Measurements from ENCODE around the gene BMS1. TPM values are rescaled to one million over a fixed set of nuclear protein-coding genes. Genes with fewer than 3 reads are reported as not detected.
"Not testable (repeated sequence)": the region's sequence is repeated elsewhere in the genome, so short reads cannot be mapped to it uniquely, and the experiment has no call there.

The BMS1 gene
- total and polyA plus RNA-seq, 3 donors from 2014 or later: 14.9 to 25.5 (median 23.5) TPM

DNA sequence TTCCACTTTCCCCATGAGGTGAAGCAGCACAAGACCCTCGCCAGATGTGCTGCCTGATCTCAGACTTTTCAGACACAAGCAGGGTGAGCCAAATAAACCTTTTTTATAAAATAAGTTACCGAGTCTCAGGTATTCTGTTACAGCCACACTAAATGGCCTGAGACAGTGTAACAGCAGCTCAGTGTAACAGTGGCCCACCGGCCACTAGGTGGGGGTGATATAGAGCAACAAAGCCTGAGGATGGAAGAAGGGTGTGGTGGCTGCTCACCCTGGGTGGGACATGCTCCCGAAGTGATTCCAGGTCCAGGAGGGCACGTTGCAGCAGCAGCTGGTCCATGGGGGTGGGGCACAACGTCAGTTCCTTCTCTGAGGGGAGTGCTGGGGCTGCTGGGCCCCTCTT lies 44.6 kb downstream of the BMS1 start:
- Histone ChIP-seq H3K27me3 (no peaks in the 10 kb centered on the region), H3K4me1 (no peaks in the 10 kb centered on the region), H3K9me3 (no peaks in the 10 kb centered on the region), H3K4me3 (no peak overlapping the region), H3K36me3 (ENCODE audit: low read depth, missing control alignments) (no peaks in the 10 kb centered on the region), H3K27ac (no peak overlapping the region)
- intact Hi-C loops (cut with DNase I; ENCODE audit: low total_unique reads): no loop called here
- TF ChIP-seq POLR2A (IDR thresholded peaks at IDR 0.05): no peak
- TF ChIP-seq, protein P1, sequence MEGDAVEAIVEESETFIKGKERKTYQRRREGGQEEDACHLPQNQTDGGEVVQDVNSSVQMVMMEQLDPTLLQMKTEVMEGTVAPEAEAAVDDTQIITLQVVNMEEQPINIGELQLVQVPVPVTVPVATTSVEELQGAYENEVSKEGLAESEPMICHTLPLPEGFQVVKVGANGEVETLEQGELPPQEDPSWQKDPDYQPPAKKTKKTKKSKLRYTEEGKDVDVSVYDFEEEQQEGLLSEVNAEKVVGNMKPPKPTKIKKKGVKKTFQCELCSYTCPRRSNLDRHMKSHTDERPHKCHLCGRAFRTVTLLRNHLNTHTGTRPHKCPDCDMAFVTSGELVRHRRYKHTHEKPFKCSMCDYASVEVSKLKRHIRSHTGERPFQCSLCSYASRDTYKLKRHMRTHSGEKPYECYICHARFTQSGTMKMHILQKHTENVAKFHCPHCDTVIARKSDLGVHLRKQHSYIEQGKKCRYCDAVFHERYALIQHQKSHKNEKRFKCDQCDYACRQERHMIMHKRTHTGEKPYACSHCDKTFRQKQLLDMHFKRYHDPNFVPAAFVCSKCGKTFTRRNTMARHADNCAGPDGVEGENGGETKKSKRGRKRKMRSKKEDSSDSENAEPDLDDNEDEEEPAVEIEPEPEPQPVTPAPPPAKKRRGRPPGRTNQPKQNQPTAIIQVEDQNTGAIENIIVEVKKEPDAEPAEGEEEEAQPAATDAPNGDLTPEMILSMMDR (IDR thresholded peaks at IDR 0.05): no peak
- 69 to 72% methylated on average over 6 of the region's 6 CpGs for WGBS, 2 donors
- DNase-seq: no peak

DNA sequence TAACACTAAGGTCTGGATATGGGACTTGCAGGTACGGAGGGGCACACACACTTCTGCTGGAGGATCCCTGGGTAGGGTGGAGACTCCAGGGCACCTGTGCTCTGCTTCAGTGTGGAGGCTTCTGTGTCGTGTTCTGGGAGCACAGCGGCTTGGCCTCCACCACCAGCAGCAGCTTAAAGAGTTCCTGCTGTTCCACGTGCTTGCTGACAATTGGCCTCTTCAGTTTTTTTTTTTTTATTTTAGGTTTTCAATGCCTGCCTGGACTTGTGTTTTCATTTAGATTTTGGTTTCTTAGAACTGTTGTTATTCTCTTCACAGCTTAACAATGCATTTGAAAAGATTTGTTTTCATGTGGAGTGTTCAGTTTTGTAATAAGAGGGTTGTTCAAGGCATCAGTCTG lies 45.8 kb downstream of the BMS1 start:
- intact Hi-C loops (cut with DNase I; ENCODE audit: low total_unique reads); H3K4me1 ChIP-seq; H3K27me3 ChIP-seq; H3K27ac ChIP-seq; H3K4me3 ChIP-seq; DNase-seq; H3K9me3 ChIP-seq; H3K36me3 ChIP-seq (ENCODE audit: low read depth, missing control alignments): not testable (repeated sequence)
- 76 to 89% methylated on average over 4 of the region's 4 CpGs for WGBS, 2 donors

DNA sequence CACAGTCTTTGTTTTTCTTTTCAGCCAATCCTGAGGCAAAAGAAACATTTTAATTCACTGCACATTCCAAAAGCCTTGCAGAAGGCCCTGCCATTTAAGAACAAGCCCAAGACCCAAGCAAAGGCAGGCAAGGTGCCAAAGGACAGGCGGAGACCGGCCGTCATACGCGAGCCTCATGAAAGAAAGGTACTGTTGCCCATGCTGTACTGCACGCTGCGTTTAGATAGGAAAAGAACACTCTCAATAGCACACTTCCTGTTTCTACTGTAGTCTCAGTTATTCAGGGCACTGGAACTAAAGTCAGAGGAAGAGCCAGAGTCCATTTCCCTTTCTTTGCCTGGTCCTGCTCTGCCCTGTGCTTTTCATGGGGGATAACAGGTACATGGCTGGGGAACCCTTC lies 47.6 kb downstream of the BMS1 start:
- H3K4me1 ChIP-seq: no peaks in the 10 kb centered on the region
- 65 to 69% methylated on average over 7 of the region's 7 CpGs for WGBS, 2 donors
- H3K36me3 ChIP-seq (ENCODE audit: low read depth, missing control alignments): no peaks in the 10 kb centered on the region
- TF ChIP-seq, protein P1 (IDR thresholded peaks at IDR 0.05): no peak
- TF ChIP-seq POLR2A (IDR thresholded peaks at IDR 0.05): no peak
- peak; percentile 90 for DNase-seq
- no peak overlapping the region for H3K4me3 ChIP-seq
- H3K9me3 ChIP-seq: no peaks in the 10 kb centered on the region
- H3K27ac ChIP-seq: no peak overlapping the region
- intact Hi-C loops (cut with DNase I; ENCODE audit: low total_unique reads): no loop called here
- no peaks in the 10 kb centered on the region for H3K27me3 ChIP-seq

DNA sequence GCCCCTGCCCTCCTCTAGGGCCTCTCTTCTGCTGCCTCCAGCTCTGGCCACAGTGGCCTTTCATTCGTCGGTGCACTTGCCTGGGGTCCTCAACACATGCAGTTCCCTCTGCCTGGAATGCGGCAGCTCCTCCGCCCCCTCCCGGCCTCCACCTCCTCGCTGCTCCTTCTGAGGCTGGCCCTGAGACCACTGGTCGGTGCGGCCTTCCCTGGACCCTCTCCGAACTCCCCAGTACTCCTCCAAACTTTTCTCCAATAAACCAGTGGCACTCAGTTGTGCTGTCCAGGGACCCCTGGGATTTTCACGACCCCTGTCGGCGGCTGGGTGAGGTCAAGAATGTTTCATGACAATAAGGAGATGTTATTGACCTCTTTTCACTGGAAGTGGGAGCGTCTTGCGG lies 53.5 kb downstream of the BMS1 start:
- Histone ChIP-seq H3K4me1 (no peaks in the 10 kb centered on the region), H3K36me3 (ENCODE audit: low read depth, missing control alignments) (no peaks in the 10 kb centered on the region), H3K4me3 (no peak overlapping the region), H3K27ac (no peak overlapping the region), H3K9me3 (no peaks in the 10 kb centered on the region), H3K27me3 (no peaks in the 10 kb centered on the region)
- intact Hi-C loops (cut with DNase I; ENCODE audit: low total_unique reads): no loop called here
- DNase-seq: no peak
- 30 to 32% methylated on average over 14 of the region's 14 CpGs for WGBS, 2 donors
- no peak for TF ChIP-seq POLR2A (IDR thresholded peaks at IDR 0.05)
- TF ChIP-seq, protein P1 (IDR thresholded peaks at IDR 0.05): no peak

DNA sequence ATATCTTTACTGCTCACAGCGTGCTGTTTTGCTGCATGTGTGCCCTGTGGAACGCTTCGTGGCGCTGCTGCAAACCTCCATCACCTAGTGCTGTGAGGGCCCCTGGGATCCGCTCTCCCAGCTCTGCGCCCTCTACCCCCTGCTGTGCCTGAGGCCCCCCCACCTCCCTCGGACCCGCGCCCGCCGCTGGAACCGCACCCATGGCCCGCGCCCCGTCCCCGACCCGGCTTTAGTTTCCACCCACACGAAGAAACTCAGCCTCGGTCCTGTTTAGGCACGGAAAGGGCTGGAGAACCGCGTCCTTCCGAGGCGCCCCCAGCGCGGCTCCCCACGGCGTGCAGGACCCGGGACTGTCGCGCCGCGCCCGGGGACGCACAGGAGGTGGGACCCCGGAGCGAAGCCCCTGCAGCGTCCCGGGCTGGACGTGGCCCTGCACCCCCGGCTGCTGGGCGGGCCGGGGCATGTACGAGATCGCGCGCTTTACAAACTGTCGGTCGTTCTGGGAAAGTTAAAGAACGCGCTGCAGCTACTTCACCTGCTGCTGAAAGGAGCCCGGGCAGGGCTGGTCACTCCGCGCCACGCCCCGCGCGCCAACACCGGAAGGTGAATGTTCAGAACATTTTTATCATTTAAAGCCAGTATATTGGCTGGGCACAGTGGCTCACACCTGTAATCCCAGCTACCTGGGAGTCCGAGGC lies 54.3 kb downstream of the BMS1 start:
- H3K27ac ChIP-seq: no peak overlapping the region
- peak; percentile 54 for DNase-seq
- no peaks in the 10 kb centered on the region for H3K9me3 ChIP-seq
- peak overlapping the region; percentile 25 to 42 for H3K4me3 ChIP-seq
- no peaks in the 10 kb centered on the region for H3K36me3 ChIP-seq (ENCODE audit: low read depth, missing control alignments)
- H3K27me3 ChIP-seq: no peaks in the 10 kb centered on the region
- no peak for TF ChIP-seq POLR2A (IDR thresholded peaks at IDR 0.05)
- TF ChIP-seq, protein P1 (IDR thresholded peaks at IDR 0.05): no peak
- no peaks in the 10 kb centered on the region for H3K4me1 ChIP-seq
- intact Hi-C loops (cut with DNase I; ENCODE audit: low total_unique reads): no loop called here
- 2 to 4% methylated on average over 20 to 58 of the region's 60 CpGs for WGBS, 2 donors

DNA sequence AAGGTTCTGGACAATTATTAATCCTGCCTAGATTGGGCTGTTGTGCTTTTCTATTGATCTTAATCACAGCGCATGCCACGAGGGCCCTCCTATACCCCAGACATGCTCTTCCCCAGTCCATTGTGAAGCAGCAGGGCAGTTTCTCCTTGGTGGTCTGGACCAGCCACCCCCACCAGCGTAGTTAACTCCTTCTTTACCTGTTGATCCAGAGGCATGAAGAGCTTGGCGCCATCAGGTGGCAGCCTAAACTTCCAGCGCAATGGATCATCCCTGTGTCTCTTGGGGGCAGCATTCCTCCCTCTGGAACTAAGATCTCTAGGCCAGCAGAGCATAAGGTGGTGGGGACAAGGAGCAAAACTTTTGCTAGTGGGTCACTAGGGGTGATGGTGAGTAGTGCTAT lies 62.2 kb downstream of the BMS1 start:
- H3K4me3 ChIP-seq; H3K9me3 ChIP-seq; H3K27me3 ChIP-seq; intact Hi-C loops (cut with DNase I; ENCODE audit: low total_unique reads); DNase-seq; H3K4me1 ChIP-seq; H3K27ac ChIP-seq; H3K36me3 ChIP-seq (ENCODE audit: low read depth, missing control alignments): not testable (repeated sequence)
- 17 to 40% methylated on average over 5 of the region's 5 CpGs for WGBS, 2 donors

DNA sequence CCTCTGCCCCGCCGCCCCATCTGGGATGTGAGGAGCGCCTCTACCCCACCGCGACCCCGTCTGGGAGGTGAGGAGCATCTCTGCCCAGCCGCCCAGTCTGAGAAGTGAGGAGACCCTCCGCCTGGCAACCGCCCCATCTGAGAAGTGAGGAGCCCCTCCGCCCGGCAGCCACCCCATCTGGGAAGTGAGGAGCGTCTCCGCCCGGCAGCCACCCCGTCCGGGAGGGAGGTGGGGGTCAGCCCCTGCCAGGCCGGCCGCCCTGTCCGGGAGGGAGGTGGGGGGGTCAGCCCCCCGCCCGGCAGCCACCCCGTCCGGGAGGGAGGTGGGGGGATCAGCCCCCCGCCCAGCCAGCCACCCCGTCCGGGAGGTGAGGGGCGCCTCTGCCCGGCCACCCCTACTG lies 64.7 kb downstream of the BMS1 start:
- H3K9me3 ChIP-seq; H3K27me3 ChIP-seq; H3K36me3 ChIP-seq (ENCODE audit: low read depth, missing control alignments); H3K4me1 ChIP-seq; H3K4me3 ChIP-seq; intact Hi-C loops (cut with DNase I; ENCODE audit: low total_unique reads); DNase-seq; H3K27ac ChIP-seq: not testable (repeated sequence)
- WGBS, 2 donors: 88% methylated on average over 7 of the region's 28 CpGs; no CpG with 5 or more reads in 1 of the 2 donors

Measured in testis (tissue), 3 donors.